ENCODE results near the gene CISTR.
"Not testable (repeated sequence)": the region's sequence is repeated elsewhere in the genome, so short reads cannot be mapped to it uniquely, and the experiment has no call there.

CISTR gene

DNA sequence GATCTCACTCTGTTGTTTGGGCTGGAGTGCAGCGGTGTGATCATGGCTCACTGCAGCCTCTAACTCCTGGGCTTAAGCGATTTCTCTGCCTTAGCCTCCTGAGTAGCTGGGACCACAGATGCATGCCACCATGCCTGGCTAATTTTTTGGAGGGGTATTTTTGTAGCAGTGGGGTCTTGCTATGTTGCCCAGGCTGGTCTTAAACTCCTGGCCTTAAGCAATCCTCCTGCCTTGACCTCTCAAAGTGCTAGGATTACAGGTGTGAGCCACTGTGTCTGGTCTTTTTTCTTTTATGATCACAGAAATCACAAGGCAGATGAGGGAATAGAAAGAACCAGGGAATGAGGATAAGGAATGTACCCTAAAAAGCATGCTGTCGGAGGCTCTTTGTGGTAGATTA, 11.0 kb upstream of the CISTR start:
- DNase-seq (ENCODE audit: low spot score) = not testable (repeated sequence)

GRCh38 chr12:53761306-53761705, 9.5 kb upstream of the CISTR start:
- DNase-seq (ENCODE audit: low spot score) = no peak

- no peak for DNase-seq (ENCODE audit: low spot score)
Measured at GRCh38 chr12:53759261-53759660, 7.5 kb upstream of the CISTR start.

- no peak for DNase-seq (ENCODE audit: low spot score)
Measured at GRCh38 chr12:53758730-53759103, 6.9 kb upstream of the CISTR start.

DNA sequence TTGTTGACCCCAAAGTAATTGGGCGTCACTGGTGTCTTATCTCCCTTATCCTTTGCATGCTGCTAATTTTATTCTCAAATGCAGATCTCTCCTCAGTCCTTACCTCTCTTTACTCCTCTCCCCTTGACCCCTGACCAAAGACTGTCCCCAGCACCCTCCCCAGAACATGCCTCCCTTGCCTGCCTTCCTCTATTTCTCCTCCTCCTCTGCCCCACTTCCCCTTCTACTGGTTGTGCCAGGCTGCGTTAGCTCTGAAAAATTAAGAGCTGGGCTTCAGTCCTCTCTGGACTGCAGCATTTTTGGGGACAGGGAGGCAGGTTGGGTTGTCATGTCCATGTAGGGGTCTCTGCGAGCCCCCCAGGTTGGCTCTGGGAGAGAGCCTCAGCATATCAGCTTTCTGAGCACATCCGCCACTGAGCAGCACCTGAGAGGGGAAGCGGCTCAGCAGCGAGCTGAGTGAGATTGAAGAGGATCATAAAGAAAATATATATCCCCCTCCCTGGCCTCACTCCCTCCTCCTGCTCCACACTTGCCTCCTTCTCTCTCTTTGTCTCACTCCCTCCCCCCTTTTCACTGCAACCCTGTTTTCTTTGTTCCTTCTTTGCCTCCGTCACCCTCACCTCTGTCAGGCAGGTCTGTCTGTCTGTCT, 6.4 kb upstream of the CISTR start:
- DNase-seq (ENCODE audit: low spot score) = no peak

DNA sequence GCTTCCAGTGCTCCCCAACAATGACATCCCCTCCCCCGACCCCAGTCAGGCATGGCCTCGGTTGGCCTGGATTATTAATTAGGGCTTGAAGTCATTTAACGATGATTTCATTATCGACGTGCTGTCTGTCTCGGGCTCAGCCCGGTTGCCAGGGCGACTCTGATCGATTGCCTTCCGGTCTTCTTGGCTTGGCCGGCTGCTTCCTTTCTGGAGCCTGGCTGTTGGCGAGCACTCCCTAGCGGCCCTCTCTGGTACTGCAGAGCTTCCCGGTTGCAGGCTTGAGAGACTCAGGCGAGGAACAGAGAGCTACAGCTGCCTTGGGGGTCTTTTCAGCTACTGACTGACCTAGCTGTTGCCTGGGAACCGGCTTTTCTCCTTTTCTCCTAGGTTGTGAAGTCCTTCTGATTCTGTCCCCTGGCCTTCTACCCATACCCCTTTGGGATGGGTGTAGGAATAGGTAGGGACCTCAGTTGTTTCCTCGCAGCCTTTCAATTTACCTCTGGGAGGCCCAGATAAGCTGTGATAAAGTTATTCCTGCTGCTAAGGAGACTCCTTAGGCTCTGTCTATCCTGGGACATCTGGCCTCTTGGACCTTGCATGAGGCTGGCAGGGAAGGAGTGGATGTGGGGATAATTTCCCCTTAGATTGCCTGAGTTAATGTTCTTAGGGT, 5.5 kb upstream of the CISTR start:
- peak; percentile 91 for DNase-seq (ENCODE audit: low spot score)

- DNase-seq (ENCODE audit: low spot score) = no peak
Measured at GRCh38 chr12:53756300-53757100, 4.7 kb upstream of the CISTR start.

DNA sequence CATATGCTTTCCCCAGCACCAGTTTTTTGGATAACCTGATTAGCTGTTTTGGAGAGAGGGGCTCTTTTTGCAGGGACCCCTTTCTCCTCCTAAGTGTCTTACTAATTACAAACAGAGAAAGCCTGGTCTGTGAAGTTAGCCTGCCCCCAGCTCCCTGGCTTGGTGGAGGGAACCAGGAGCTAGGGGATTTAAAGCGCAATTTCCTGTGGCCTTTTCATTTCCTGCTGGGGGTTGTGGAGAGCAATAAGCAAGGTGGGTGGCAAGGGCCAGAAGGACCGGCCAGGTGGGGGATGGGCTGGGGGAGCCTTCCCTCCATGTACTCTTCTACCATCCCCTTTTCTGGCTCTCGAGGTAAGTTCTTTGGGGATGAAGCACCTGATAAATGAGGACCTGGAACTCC, 4.1 kb upstream of the CISTR start:
- DNase-seq (ENCODE audit: low spot score) = no peak

DNA sequence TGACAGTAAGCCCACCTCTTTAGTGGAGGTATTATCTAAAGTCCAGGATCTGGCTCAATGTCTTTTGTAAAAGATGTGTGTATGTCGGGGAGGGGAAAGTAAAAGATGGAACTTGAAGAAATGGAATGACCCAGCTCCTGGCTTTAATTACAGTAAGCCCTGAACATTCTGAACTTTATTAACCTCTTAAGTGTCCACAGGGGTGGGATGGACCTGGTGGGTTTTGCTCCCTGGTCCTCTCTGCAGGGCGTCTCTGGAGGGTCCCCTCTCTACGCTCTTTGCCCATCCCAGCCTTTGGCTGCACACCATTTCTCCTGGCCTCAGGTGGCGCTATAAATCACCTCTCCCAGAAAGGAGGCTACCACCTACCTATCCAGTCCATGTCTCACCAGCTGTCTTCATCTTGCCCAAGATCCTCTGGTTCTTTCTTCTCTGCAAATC, 3.7 kb upstream of the CISTR start:
- peak; percentile 48 for DNase-seq (ENCODE audit: low spot score)

GRCh38 chr12:53754633-53755264, 3.0 kb upstream of the CISTR start:
- no peak for DNase-seq (ENCODE audit: low spot score)

GRCh38 chr12:53754188-53754585, 2.4 kb upstream of the CISTR start:
- DNase-seq (ENCODE audit: low spot score) = no peak

- no peak for DNase-seq (ENCODE audit: low spot score)
Measured at GRCh38 chr12:53752621-53753020, 842 bp upstream of the CISTR start.

DNA sequence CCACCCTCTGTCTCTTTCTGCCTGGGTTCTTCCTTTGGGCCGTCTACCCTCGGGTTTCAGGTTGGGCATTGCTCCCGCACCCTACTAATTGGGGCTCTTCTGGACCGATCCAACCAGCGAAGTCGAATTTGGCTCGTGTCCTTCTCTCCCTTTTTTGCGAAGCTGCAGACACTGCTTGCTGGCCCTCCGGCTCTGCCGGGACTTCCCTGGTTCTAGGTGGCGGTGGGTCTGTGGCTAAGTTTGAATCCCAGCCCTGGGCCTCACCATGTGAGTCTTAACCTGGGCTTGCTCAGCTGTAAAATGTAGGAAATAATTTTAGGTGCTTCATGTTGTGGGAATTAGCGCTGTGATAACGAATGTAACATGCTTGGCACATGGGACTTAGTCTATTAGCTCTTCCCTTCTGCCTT, 418 bp upstream of the CISTR start:
- DNase-seq (ENCODE audit: low spot score) = no peak

DNA sequence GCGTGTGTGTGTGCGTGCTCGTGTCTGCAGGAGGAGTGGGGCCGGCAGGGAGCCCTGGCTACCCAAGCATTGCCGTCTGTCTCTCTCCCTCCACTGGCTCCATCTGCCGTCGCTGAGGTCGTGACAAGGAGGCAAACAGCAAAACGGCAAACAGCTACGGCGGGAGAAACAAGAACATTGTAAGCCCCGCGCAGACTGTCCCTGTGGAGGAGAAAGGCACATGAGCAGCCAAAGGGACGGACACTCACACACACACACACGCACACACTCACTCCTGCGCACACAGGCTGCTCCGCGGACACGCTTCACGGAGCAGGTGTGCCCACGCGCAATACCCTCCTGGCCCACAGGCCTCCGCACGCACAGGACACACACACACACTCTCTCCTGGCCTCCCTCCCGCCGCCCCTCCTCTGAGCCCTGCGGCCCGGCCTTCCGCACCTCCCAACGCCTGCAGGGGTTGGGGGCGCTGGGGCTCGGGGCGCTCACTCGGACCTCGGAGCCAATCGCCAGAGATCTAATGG, 905 bp downstream of the CISTR start:
- no peak for DNase-seq (ENCODE audit: low spot score)

DNA sequence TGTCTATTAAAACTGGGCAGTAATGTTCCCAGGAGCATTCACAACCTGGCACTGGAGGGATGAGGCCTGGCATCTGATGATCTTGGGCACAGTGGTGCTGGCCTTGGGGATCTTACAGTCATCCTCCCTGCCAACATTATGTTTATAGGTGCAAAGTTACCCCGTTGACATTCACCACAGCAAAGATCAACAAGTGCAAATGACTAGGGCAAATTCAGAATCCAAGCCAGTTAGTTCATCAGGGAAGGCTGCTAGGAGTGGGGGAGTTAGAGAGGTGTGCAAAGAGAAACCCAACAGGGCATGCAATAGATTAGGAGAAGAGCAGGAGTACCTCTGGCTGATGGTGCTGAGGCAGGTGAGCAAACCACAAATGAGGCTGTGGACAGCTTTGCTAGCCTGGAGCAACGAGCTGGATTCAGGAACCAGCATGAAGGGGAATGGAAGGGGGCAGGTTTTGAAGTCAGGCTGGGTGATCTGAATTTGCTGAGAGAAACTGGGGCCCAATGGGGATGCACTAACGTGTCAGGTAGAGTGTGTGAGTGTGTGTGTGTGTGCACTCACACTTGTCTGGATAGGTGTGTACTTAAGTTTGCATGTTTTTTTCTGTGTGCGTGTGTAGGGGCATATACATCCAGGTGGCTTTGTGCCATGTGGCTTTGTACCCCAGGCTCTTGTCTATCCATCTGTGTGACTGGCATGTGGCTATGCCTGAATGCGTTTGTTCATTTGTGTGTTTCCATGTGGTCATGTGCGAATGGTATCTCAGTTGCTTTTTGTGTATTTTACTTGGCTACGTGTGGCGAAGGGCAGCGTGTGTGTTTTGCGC, 1.6 kb downstream of the CISTR start:
- no peak for DNase-seq (ENCODE audit: low spot score)

DNA sequence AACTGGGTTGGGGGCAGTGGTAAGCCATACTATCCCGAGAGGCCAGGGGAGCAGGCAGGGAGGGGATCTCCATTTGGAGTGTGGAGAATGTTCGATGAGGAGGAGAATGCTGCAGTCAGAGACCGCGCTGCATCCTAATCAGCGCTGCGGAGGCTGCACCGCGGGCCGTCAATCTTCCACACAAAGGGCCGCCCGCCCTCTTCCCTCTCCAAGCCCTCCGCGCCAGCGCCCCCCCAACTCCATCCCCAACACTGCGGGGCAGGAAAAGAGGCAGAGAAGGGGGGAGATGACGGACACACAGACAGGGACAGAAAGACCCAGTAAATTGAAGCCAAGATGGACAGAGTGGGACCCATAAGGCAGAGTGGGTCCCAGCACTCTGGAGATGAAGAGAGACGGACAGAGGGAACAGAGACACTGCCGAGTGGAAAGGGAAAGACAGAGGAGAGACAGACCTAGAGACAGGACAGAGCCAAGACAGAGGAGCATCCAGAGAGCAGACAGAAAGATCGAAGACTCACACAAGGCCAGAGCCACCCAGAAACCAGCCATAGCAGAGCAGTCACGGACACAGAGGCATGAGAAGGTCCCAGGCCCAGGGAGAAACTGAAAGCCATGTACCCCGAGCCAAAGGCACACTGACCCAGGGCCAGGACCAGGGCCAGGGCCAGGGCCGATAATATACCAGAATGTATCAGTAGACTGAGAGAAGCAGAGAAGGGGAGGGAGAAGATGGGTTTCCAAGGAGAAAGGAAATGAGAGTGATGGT, 3.5 kb downstream of the CISTR start:
- no peak for DNase-seq (ENCODE audit: low spot score)

DNA sequence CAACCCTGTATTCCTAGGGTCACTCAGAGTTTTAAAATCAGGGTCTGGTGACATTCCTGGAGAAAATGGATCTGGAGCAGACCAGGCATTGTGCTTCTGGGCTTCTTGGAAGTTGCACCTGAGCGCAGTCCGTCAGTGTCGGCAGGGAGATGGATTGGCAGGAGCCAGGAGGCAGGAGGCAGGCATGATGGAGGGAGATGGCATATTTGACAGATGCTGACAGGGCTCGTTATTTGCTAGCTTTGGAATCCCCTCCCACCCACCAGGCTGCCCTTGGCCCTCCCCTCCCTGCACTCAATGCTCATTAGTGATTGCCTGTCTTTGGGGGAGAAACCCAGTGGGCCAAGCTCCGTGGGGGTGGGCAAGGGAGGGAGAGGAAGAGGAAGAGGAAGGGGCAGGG, 4.7 kb downstream of the CISTR start:
- DNase-seq (ENCODE audit: low spot score) = no peak

- peak; percentile 90 for DNase-seq (ENCODE audit: low spot score)
Measured at GRCh38 chr12:53746592-53747092, 5.1 kb downstream of the CISTR start.

DNA sequence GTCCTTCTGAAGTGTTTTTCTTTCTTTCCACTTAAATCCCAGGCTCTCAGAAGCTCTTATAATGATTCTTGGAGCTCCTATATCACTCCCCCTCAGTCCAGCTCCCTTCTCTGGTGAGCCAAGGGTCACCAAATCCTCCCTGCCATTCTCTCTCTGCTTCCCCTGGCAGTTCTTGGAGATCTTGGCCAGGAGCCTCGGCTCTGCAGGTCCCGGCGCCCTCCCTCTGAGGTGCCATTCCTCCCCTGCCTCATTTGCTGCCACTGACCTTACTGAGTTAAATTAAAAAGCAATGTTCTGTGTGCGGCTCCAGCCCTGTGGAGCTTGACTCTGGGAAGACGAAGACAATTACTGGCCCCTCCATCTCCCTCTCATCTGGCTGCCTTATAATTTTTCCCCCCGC, 7.0 kb downstream of the CISTR start:
- no peak for DNase-seq (ENCODE audit: low spot score)

GRCh38 chr12:53744130-53744441, 7.7 kb downstream of the CISTR start:
- no peak for DNase-seq (ENCODE audit: low spot score)
